B cell (primary cell): ENCODE measurements around the gene ADA.

Source experiments
- EZH2 ChIP-seq: IDR thresholded peaks from 2 replicates; pipeline ENCODE4 v1.6.1; 2012; ENCODE audit warnings: borderline replicate concordance, low read depth, mild to moderate bottlenecking, moderate library complexity, low read length; ENCODE audit not compliant: insufficient read depth, poor library complexity, severe bottlenecking
- TF ChIP-seq, protein P1 (sequence below): fragments of 200-600 bp; IDR thresholded peaks from one replicate; pipeline ENCODE4 v1.8.0; 2022; ENCODE audit warnings: antibody characterized with exemption, mild to moderate bottlenecking

- TF ChIP-seq, protein P1, sequence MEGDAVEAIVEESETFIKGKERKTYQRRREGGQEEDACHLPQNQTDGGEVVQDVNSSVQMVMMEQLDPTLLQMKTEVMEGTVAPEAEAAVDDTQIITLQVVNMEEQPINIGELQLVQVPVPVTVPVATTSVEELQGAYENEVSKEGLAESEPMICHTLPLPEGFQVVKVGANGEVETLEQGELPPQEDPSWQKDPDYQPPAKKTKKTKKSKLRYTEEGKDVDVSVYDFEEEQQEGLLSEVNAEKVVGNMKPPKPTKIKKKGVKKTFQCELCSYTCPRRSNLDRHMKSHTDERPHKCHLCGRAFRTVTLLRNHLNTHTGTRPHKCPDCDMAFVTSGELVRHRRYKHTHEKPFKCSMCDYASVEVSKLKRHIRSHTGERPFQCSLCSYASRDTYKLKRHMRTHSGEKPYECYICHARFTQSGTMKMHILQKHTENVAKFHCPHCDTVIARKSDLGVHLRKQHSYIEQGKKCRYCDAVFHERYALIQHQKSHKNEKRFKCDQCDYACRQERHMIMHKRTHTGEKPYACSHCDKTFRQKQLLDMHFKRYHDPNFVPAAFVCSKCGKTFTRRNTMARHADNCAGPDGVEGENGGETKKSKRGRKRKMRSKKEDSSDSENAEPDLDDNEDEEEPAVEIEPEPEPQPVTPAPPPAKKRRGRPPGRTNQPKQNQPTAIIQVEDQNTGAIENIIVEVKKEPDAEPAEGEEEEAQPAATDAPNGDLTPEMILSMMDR = no peak
- no peak for TF ChIP-seq EZH2
Observed at GRCh38 chr20:44640522-44640921, 11.0 kb downstream of the ADA start.
